Transverse colon (tissue), 3 donors: ENCODE data around the gene PERM1.

Experiments used
- CTCF ChIP-seq, 5 experiments: fragments of 200-600 bp in 3 of 5; fragments of 450-650 bp in 2 of 5; sonication (generic) in 3 of 5; IDR thresholded peaks; 1 replicate in 2 of 5; 2 replicates in 3 of 5; pipeline ENCODE4 v1.5.1; 2016 to 2017; ENCODE audit warnings: antibody characterized with exemption in 5 of 5, inconsistent platforms in 3 of 5, mild to moderate bottlenecking in 2 of 5, moderate library complexity in 1 of 5
- EP300 ChIP-seq: sonication (generic); formaldehyde crosslinking; IDR thresholded peaks from one replicate; pipeline ENCODE4 v1.6.1; 2017; ENCODE audit warnings: antibody characterized with exemption, low read depth
- POLR2A ChIP-seq: fragments of 450-650 bp; IDR thresholded peaks from one replicate; pipeline ENCODE4 v1.6.1; 2016; ENCODE audit warnings: antibody characterized with exemption, mild to moderate bottlenecking, moderate library complexity

GRCh38 chr1:960363-961131 lies 21.3 kb downstream of the PERM1 start, which contains the start of gene KLHL17:
- TF ChIP-seq CTCF (IDR thresholded peaks at IDR 0.05) (no peak), POLR2A (no peak), EP300 (no peak)
